ENCODE data around the gene PHLDB3. TPM values are rescaled to one million over a fixed set of nuclear protein-coding genes. Genes with fewer than 3 reads are reported as not detected.

Gene PHLDB3
- total RNA-seq, 4 donors from 2014 or later: 1.5 to 9.6 (median 6.7) TPM

- in situ Hi-C loops (cut with MboI; ENCODE audit: low sequenced_read_pairs in 4 of 4): no loop called here
- Histone ChIP-seq H3K4me1 (peaks cover 0 to 5% of the 10 kb centered on the region in 2 donors), H3K4me3 (no peak overlapping the region), H3K27ac (no peak overlapping the region), H3K27me3 (peaks cover 6 to 16% (median 9%) of the 10 kb centered on the region in 3 donors), H3K9me3 (no peaks in the 10 kb centered on the region), H3K36me3 (no peaks in the 10 kb centered on the region)
- intact Hi-C loops (cut with DNase I; ENCODE audit: low total_unique reads): no loop called here
- TF ChIP-seq, protein P1, sequence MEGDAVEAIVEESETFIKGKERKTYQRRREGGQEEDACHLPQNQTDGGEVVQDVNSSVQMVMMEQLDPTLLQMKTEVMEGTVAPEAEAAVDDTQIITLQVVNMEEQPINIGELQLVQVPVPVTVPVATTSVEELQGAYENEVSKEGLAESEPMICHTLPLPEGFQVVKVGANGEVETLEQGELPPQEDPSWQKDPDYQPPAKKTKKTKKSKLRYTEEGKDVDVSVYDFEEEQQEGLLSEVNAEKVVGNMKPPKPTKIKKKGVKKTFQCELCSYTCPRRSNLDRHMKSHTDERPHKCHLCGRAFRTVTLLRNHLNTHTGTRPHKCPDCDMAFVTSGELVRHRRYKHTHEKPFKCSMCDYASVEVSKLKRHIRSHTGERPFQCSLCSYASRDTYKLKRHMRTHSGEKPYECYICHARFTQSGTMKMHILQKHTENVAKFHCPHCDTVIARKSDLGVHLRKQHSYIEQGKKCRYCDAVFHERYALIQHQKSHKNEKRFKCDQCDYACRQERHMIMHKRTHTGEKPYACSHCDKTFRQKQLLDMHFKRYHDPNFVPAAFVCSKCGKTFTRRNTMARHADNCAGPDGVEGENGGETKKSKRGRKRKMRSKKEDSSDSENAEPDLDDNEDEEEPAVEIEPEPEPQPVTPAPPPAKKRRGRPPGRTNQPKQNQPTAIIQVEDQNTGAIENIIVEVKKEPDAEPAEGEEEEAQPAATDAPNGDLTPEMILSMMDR (IDR thresholded peaks at IDR 0.05 in 4 of 5, conservative IDR thresholded peaks at IDR 0.05 in 1 of 5): no peak
- TF ChIP-seq POLR2A (IDR thresholded peaks at IDR 0.05): no peak
- ATAC-seq (no peak), DNase-seq (no peak)
Measured at GRCh38 chr19:43470288-43470687, 34.3 kb downstream of the PHLDB3 start.

DNA sequence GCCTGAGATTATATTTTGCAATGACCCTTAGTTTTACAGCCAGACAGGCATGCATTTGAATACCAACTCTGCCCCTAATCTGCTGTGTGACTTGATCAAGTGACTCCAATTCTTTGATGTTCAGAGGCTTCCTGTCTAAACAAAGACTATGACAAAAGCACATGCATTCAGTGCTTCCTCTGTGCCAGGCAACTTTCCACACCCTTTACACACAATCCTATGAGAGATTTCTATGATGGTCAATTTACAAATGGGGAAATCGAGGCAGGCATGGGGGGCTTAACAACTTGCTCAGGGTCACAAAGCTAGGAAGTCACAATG lies 35.4 kb downstream of the PHLDB3 start:
- Histone ChIP-seq H3K4me3 (no peak overlapping the region), H3K36me3 (no peaks in the 10 kb centered on the region), H3K9me3 (no peaks in the 10 kb centered on the region), H3K27me3 (peaks cover 12 to 27% (median 16%) of the 10 kb centered on the region in 3 donors), H3K27ac (no peak overlapping the region), H3K4me1 (no peaks in the 10 kb centered on the region)
- no peak for ATAC-seq
- in situ Hi-C loops (cut with MboI; ENCODE audit: low sequenced_read_pairs in 4 of 4) (no loop called here), intact Hi-C loops (cut with DNase I; ENCODE audit: low total_unique reads) (no loop called here)
- TF ChIP-seq, protein P1 (IDR thresholded peaks at IDR 0.05 in 4 of 5, conservative IDR thresholded peaks at IDR 0.05 in 1 of 5): no peak
- no peak for TF ChIP-seq POLR2A (IDR thresholded peaks at IDR 0.05)
- no peak for DNase-seq

DNA sequence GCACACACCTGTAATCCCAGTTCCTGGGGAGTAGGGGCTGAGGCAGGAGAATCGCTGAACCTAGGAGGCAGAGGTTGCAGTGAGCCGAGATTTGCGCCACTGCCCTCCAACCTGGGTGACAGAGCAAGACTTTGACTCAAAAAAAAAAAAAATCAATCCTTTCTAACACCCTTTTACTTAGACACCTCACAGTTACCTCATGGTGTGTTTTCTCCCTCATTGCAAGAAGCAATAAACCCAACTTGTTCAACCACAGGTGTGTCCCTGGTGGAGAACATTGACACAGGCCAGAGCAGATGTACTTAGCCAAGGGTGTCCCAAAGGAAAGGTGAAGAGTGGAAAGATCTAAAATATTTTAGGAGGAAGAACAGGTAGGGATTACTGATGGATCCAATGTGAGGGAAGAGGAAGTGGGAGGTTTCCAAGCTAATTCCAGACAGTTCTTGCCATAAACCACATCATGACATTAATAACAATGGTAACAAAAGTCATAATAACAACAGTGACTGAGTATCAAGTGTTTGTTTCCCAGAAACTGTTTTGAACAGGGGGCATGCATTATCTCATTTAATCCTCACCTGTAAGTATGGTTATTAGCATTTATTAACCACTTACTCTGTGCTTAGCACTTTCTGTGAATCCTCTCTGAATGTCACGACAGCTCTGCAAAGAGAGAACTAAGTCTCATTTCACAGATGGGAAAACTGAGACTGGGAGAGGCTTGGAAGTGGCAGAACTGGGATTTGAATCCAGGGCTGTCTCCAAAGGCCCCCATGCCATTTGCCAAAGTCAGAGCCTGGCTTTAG lies 36.0 kb downstream of the PHLDB3 start:
- in situ Hi-C loops (cut with MboI; ENCODE audit: low sequenced_read_pairs in 4 of 4) (no loop called here), intact Hi-C loops (cut with DNase I; ENCODE audit: low total_unique reads) (no loop called here)
- H3K4me1 ChIP-seq: no peaks in the 10 kb centered on the region
- ATAC-seq (no peak), DNase-seq (no peak)
- H3K4me3 ChIP-seq: no peak overlapping the region
- TF ChIP-seq, protein P1 (IDR thresholded peaks at IDR 0.05 in 4 of 5, conservative IDR thresholded peaks at IDR 0.05 in 1 of 5): no peak
- TF ChIP-seq POLR2A (IDR thresholded peaks at IDR 0.05): no peak
- no peaks in the 10 kb centered on the region for H3K9me3 ChIP-seq
- no peaks in the 10 kb centered on the region for H3K36me3 ChIP-seq
- H3K27me3 ChIP-seq: peaks cover 12 to 32% (median 18%) of the 10 kb centered on the region in 3 donors
- H3K27ac ChIP-seq: no peak overlapping the region

DNA sequence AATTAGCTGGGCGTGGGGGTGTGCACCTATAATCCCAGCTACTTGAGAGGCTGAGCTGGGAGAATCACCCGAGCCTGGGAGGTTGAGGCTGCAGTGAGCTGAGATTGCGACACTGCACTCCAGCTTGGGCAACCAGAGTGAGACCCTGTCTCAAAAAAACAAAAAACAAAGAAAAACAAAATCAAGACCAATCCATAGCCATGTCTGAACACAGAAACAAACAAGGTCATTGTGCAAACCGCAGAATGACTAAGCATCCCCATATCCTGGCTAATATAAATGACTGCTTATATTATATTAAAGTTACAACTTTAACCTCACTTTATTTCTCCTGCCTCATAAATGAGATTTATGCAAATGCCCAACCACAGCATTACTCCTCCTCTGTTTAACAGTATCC lies 36.8 kb downstream of the PHLDB3 start:
- Histone ChIP-seq H3K4me3 (no peak overlapping the region), H3K27ac (no peak overlapping the region), H3K9me3 (no peaks in the 10 kb centered on the region), H3K4me1 (no peaks in the 10 kb centered on the region), H3K36me3 (no peaks in the 10 kb centered on the region), H3K27me3 (peaks cover 12 to 32% (median 18%) of the 10 kb centered on the region in 3 donors)
- ATAC-seq (no peak), DNase-seq (no peak)
- TF ChIP-seq POLR2A (IDR thresholded peaks at IDR 0.05): no peak
- TF ChIP-seq, protein P1 (IDR thresholded peaks at IDR 0.05 in 4 of 5, conservative IDR thresholded peaks at IDR 0.05 in 1 of 5): no peak
- intact Hi-C loops (cut with DNase I; ENCODE audit: low total_unique reads): no loop called here
- in situ Hi-C loops (cut with MboI; ENCODE audit: low sequenced_read_pairs in 4 of 4): no loop called here

Measured in gastrocnemius medialis (tissue), 4 donors.